ENCODE results near the gene DHX57.
"Not testable (repeated sequence)": the region's sequence is repeated elsewhere in the genome, so short reads cannot be mapped to it uniquely, and the experiment has no call there.

The DHX57 gene

DNA sequence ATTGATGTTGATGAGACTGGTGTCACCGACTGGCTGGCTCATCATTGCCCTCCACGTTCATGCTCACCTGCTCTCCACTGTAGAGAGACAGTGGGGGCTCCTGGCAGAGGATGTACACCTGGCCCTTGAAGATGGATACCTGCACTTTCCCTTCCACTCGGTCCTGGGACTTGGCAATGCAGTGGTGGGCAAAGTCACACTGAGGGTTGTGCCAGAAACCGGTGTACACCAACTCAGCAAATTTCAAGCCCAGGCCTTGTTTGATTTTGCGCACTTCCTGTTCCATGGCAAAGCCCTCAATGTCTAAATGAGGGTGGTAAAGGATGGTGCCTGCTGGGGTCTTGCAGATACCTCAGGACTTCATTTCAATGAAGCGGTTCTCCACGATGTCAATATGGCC, 65.2 kb downstream of the DHX57 start:
- no peaks in the 10 kb centered on the region for H3K27me3 ChIP-seq (replicated peaks; ENCODE audit: control insufficient read depth, insufficient read depth, low read length, poor library complexity, severe bottlenecking)
- H3K9me3 ChIP-seq (ENCODE audit: control insufficient read depth, low read length), result no peaks in the 10 kb centered on the region
- no peak for DNase-seq
- H3K4me1 ChIP-seq (ENCODE audit: control insufficient read depth, insufficient read depth, low read length, poor library complexity, severe bottlenecking), result no peaks in the 10 kb centered on the region
- H3K27ac ChIP-seq (ENCODE audit: insufficient read depth, low read length, poor library complexity, severe bottlenecking), result no peak overlapping the region
- no peak overlapping the region for H3K4me3 ChIP-seq (ENCODE audit: insufficient read depth, low read depth, low read length, poor library complexity, severe bottlenecking)
- peaks cover 17% of the 10 kb centered on the region for H3K36me3 ChIP-seq (ENCODE audit: control insufficient read depth, insufficient read depth, low read length)

DNA sequence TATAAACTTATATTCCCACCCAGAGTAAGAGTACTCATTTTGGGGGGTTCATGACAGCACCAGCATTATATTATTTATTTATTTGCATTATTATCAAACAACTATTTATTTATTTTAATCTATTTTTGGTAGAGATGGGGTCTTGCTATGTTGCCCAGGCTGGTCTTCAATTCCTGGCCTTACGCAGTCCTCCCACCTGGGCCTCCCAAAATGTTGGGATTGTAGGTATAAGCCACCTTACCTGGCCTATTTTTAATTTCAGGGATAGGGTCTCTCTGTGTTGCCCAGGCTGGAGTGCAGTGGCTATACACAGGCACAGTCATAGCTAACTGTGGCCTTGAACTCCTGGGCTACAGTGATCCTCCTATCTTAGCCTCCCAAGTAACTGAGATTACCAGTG, 67.1 kb downstream of the DHX57 start:
- H3K4me1 ChIP-seq (ENCODE audit: control insufficient read depth, insufficient read depth, low read length, poor library complexity, severe bottlenecking), result no peaks in the 10 kb centered on the region
- DNase-seq, result no peak
- H3K4me3 ChIP-seq (ENCODE audit: insufficient read depth, low read depth, low read length, poor library complexity, severe bottlenecking), result no peak overlapping the region
- no peaks in the 10 kb centered on the region for H3K9me3 ChIP-seq (ENCODE audit: control insufficient read depth, low read length)
- H3K27ac ChIP-seq (ENCODE audit: insufficient read depth, low read length, poor library complexity, severe bottlenecking), result no peak overlapping the region
- no peaks in the 10 kb centered on the region for H3K27me3 ChIP-seq (replicated peaks; ENCODE audit: control insufficient read depth, insufficient read depth, low read length, poor library complexity, severe bottlenecking)
- H3K36me3 ChIP-seq (ENCODE audit: control insufficient read depth, insufficient read depth, low read length), result peaks cover 20% of the 10 kb centered on the region

- H3K27ac ChIP-seq (ENCODE audit: insufficient read depth, low read length, poor library complexity, severe bottlenecking), result no peak overlapping the region
- no peaks in the 10 kb centered on the region for H3K4me1 ChIP-seq (ENCODE audit: control insufficient read depth, insufficient read depth, low read length, poor library complexity, severe bottlenecking)
- peaks cover 20% of the 10 kb centered on the region for H3K36me3 ChIP-seq (ENCODE audit: control insufficient read depth, insufficient read depth, low read length)
- no peaks in the 10 kb centered on the region for H3K27me3 ChIP-seq (replicated peaks; ENCODE audit: control insufficient read depth, insufficient read depth, low read length, poor library complexity, severe bottlenecking)
- no peak for DNase-seq
- H3K9me3 ChIP-seq (ENCODE audit: control insufficient read depth, low read length), result no peaks in the 10 kb centered on the region
- no peak overlapping the region for H3K4me3 ChIP-seq (ENCODE audit: insufficient read depth, low read depth, low read length, poor library complexity, severe bottlenecking)
These were observed 69.0 kb downstream of the DHX57 start for GRCh38 chr2:38806733-38807059.

- no peak overlapping the region for H3K4me3 ChIP-seq (ENCODE audit: insufficient read depth, low read depth, low read length, poor library complexity, severe bottlenecking)
- peaks cover 16% of the 10 kb centered on the region for H3K36me3 ChIP-seq (ENCODE audit: control insufficient read depth, insufficient read depth, low read length)
- H3K27ac ChIP-seq (ENCODE audit: insufficient read depth, low read length, poor library complexity, severe bottlenecking), result no peak overlapping the region
- H3K4me1 ChIP-seq (ENCODE audit: control insufficient read depth, insufficient read depth, low read length, poor library complexity, severe bottlenecking), result no peaks in the 10 kb centered on the region
- H3K9me3 ChIP-seq (ENCODE audit: control insufficient read depth, low read length), result no peaks in the 10 kb centered on the region
- no peaks in the 10 kb centered on the region for H3K27me3 ChIP-seq (replicated peaks; ENCODE audit: control insufficient read depth, insufficient read depth, low read length, poor library complexity, severe bottlenecking)
- DNase-seq, result no peak
These were observed 69.6 kb downstream of the DHX57 start for GRCh38 chr2:38806015-38806732.

DNA sequence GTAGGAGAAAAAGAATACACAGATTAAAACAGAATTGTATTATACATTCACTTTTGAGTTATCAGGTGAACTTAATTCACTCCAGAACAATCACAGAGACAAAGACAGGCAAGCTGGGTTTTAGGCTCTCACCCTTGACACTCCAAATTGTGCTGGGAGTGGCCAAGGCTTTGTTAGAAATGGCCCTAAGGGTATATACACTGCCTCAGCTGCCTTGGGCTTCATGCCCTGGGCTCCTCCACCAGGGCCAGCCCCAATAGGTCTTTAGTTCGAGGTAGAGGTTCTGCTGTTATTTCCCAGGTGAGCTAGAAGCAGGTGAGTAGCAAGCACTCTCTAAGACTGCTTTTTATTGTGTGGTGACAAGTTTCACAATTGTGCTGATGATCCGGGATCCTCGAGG, 77.8 kb downstream of the DHX57 start:
- H3K4me3 ChIP-seq (ENCODE audit: insufficient read depth, low read depth, low read length, poor library complexity, severe bottlenecking), result no peak overlapping the region
- no peaks in the 10 kb centered on the region for H3K4me1 ChIP-seq (ENCODE audit: control insufficient read depth, insufficient read depth, low read length, poor library complexity, severe bottlenecking)
- no peak overlapping the region for H3K27ac ChIP-seq (ENCODE audit: insufficient read depth, low read length, poor library complexity, severe bottlenecking)
- H3K27me3 ChIP-seq (replicated peaks; ENCODE audit: control insufficient read depth, insufficient read depth, low read length, poor library complexity, severe bottlenecking), result no peaks in the 10 kb centered on the region
- no peaks in the 10 kb centered on the region for H3K9me3 ChIP-seq (ENCODE audit: control insufficient read depth, low read length)
- no peaks in the 10 kb centered on the region for H3K36me3 ChIP-seq (ENCODE audit: control insufficient read depth, insufficient read depth, low read length)
- DNase-seq, result no peak

- no peaks in the 10 kb centered on the region for H3K27me3 ChIP-seq (replicated peaks; ENCODE audit: control insufficient read depth, insufficient read depth, low read length, poor library complexity, severe bottlenecking)
- no peaks in the 10 kb centered on the region for H3K36me3 ChIP-seq (ENCODE audit: control insufficient read depth, insufficient read depth, low read length)
- H3K9me3 ChIP-seq (ENCODE audit: control insufficient read depth, low read length), result no peaks in the 10 kb centered on the region
- no peak overlapping the region for H3K27ac ChIP-seq (ENCODE audit: insufficient read depth, low read length, poor library complexity, severe bottlenecking)
- H3K4me1 ChIP-seq (ENCODE audit: control insufficient read depth, insufficient read depth, low read length, poor library complexity, severe bottlenecking), result no peaks in the 10 kb centered on the region
- DNase-seq, result no peak
- H3K4me3 ChIP-seq (ENCODE audit: insufficient read depth, low read depth, low read length, poor library complexity, severe bottlenecking), result no peak overlapping the region
These were observed 78.5 kb downstream of the DHX57 start for GRCh38 chr2:38797250-38797676.

DNA sequence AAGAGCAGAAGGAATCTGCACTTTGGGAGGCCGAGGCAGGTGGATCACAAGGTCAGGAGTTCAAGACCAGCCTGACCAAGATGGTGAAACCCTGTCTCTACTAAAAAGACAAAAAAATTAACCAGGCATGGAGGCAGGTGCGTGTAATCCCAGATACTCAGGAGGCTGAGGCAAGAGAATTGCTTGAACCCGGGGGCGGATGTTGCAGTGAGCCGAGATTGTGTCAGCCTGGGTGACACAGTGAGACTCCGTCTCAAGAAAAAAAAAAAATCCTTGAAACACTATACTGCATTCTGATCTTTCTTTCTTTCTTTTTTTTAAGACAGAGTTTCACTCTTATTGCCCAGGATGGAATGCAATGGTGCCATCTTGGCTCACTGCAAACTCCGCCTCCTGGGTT, 80.7 kb downstream of the DHX57 start:
- not testable (repeated sequence) for H3K27me3 ChIP-seq (replicated peaks; ENCODE audit: control insufficient read depth, insufficient read depth, low read length, poor library complexity, severe bottlenecking); H3K36me3 ChIP-seq (ENCODE audit: control insufficient read depth, insufficient read depth, low read length); DNase-seq; H3K27ac ChIP-seq (ENCODE audit: insufficient read depth, low read length, poor library complexity, severe bottlenecking); H3K4me3 ChIP-seq (ENCODE audit: insufficient read depth, low read depth, low read length, poor library complexity, severe bottlenecking); H3K9me3 ChIP-seq (ENCODE audit: control insufficient read depth, low read length); H3K4me1 ChIP-seq (ENCODE audit: control insufficient read depth, insufficient read depth, low read length, poor library complexity, severe bottlenecking)

- DNase-seq, result no peak
- H3K9me3 ChIP-seq (ENCODE audit: control insufficient read depth, low read length), result no peaks in the 10 kb centered on the region
- no peak overlapping the region for H3K4me3 ChIP-seq (ENCODE audit: insufficient read depth, low read depth, low read length, poor library complexity, severe bottlenecking)
- H3K36me3 ChIP-seq (ENCODE audit: control insufficient read depth, insufficient read depth, low read length), result no peaks in the 10 kb centered on the region
- no peaks in the 10 kb centered on the region for H3K4me1 ChIP-seq (ENCODE audit: control insufficient read depth, insufficient read depth, low read length, poor library complexity, severe bottlenecking)
- H3K27me3 ChIP-seq (replicated peaks; ENCODE audit: control insufficient read depth, insufficient read depth, low read length, poor library complexity, severe bottlenecking), result no peaks in the 10 kb centered on the region
- H3K27ac ChIP-seq (ENCODE audit: insufficient read depth, low read length, poor library complexity, severe bottlenecking), result no peak overlapping the region
These were observed 81.3 kb downstream of the DHX57 start for GRCh38 chr2:38794235-38794946.

DNA sequence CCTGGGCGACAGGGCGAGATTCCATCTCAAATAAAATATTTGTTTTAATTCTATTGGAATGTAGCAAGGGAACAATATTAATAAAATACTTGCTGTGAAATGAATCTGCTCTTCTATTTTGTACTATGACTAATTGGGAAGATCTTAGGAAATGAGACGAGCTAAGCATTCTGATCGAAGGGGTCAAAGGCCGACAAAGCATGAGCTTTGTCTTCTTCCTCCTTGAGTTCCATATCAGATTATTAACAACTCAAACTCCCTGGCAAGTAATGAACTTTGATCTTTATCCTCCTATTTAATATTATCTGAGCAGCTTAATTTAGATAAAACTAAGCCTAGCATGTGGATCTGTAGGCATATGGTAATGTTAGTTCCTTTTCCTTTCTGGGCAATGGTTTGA, 82.2 kb downstream of the DHX57 start:
- Histone ChIP-seq H3K4me3 (ENCODE audit: insufficient read depth, low read depth, low read length, poor library complexity, severe bottlenecking) (no peak overlapping the region), H3K9me3 (ENCODE audit: control insufficient read depth, low read length) (no peaks in the 10 kb centered on the region), H3K27ac (ENCODE audit: insufficient read depth, low read length, poor library complexity, severe bottlenecking) (no peak overlapping the region), H3K4me1 (ENCODE audit: control insufficient read depth, insufficient read depth, low read length, poor library complexity, severe bottlenecking) (no peaks in the 10 kb centered on the region), H3K27me3 (replicated peaks; ENCODE audit: control insufficient read depth, insufficient read depth, low read length, poor library complexity, severe bottlenecking) (no peaks in the 10 kb centered on the region), H3K36me3 (ENCODE audit: control insufficient read depth, insufficient read depth, low read length) (no peaks in the 10 kb centered on the region)
- DNase-seq, result no peak

DNA sequence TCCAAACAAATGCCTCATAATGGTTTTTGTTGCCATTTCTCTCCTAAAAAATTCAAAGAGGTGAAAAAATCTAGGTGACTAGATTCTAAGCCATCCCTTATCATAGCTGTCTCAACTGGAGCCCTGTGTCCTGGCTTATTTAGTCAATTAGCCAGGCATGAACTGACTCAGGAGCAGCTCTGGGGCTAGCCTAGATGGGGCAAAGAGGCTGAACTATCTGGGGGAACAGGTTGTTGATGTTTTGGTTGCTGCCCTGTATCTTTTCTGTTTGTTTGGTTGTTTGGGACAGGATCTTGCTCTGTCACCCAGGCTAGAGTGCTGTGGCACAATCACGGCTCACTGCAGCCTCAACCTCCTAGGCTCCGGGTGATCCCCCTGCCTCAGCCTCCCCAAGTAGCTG, 83.0 kb downstream of the DHX57 start:
- no peaks in the 10 kb centered on the region for H3K9me3 ChIP-seq (ENCODE audit: control insufficient read depth, low read length)
- DNase-seq, result no peak
- H3K4me1 ChIP-seq (ENCODE audit: control insufficient read depth, insufficient read depth, low read length, poor library complexity, severe bottlenecking), result no peaks in the 10 kb centered on the region
- H3K36me3 ChIP-seq (ENCODE audit: control insufficient read depth, insufficient read depth, low read length), result no peaks in the 10 kb centered on the region
- no peaks in the 10 kb centered on the region for H3K27me3 ChIP-seq (replicated peaks; ENCODE audit: control insufficient read depth, insufficient read depth, low read length, poor library complexity, severe bottlenecking)
- no peak overlapping the region for H3K4me3 ChIP-seq (ENCODE audit: insufficient read depth, low read depth, low read length, poor library complexity, severe bottlenecking)
- no peak overlapping the region for H3K27ac ChIP-seq (ENCODE audit: insufficient read depth, low read length, poor library complexity, severe bottlenecking)
